Measurements from ENCODE around the gene BCL2A1. TPM values are rescaled to one million over a fixed set of nuclear protein-coding genes. Genes with fewer than 3 reads are reported as not detected.

Gene BCL2A1
- total and polyA plus RNA-seq, 10 of the 15 experiments (the other 5 are each of a cell fraction or from before 2014, with no cell fraction given) = 181 to 570 (median 321) TPM

DNA sequence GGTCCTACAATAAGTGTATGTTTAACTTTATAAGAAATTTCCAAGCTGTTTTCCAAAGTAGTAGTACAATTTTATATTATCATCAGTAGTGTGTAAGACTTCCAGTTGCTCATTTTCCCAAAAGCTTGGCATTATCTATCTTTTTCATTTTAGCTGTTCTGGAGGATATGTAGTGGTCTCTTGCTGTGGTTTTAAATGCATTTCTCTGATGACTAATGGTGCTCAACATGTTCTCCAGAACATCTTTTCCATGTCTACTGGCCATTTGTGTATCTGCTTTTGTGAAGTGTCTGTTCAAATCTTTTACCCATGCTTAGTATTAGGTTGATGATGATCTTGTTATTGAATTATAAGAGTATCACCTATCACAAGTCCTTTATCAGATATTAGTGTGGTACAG lies 13.3 kb downstream of the BCL2A1 start:
- in situ Hi-C loops (cut with MboI) = no loop called here
- Histone ChIP-seq H3K27me3 (replicated peaks in 1 of 2; ENCODE audit: control insufficient read depth in 2 of 2, insufficient read depth in 2 of 2, low read length in 1 of 2) (no peaks in the 10 kb centered on the region), H3K79me2 (ENCODE audit: control insufficient read depth, insufficient read depth, low read length) (peaks cover 21% of the 10 kb centered on the region), H3K4me1 (ENCODE audit: control insufficient read depth, insufficient read depth, low read length) (peaks cover 6% of the 10 kb centered on the region; the same call in 1 of the 2 replicates), H3K9me3 (replicated peaks; ENCODE audit: control insufficient read depth, insufficient read depth, low read length) (no peaks in the 10 kb centered on the region; the same call in 2 of the 3 replicates), H3K4me2 (ENCODE audit: control insufficient read depth, insufficient read depth) (0 out of 2 replicates have a peak overlapping the region, but pooled peaks have one; percentile 5), H3K36me3 (ENCODE audit: control insufficient read depth in 2 of 2, insufficient read depth in 2 of 2, low read length in 1 of 2) (peaks cover 0 to 3% of the 10 kb centered on the region in 2 experiments; a peak in 2 of 4 replicates), H3K4me3 (no peak overlapping the region), H4K20me1 (ENCODE audit: control insufficient read depth, insufficient read depth) (no peaks in the 10 kb centered on the region), H3K9ac (ENCODE audit: control insufficient read depth, insufficient read depth, low read length) (no peak overlapping the region), H2AFZ (ENCODE audit: control insufficient read depth, low read depth, low read length) (no peak overlapping the region), H3K27ac (ENCODE audit: control insufficient read depth, insufficient read depth) (no peak overlapping the region)
- ATAC-seq (no peak), DNase-seq (ENCODE audit: low read depth, low spot score) (no peak), FAIRE-seq (no peak)
- BruUV-seq (replicated peaks) = no TSS peak
- ChIA-PET CTCF (interaction anchor here (0.7 to 1.2 kb wide), 5 partner anchors 8 to 35 kb away, joined by 3 to 8 read pairs (median 3); partner anchors contain the start of gene BCL2A1), SMC1A (ENCODE audit: uncharacterized antibody, unreplicated experiment) (interaction anchor here (0.7 to 8.0 kb wide), 8 partner anchors 8 to 62 kb away, joined by 3 to 85 read pairs (median 4); no protein-coding TSS in a partner anchor), RAD21 (ENCODE audit: unreplicated experiment) (interaction anchor here (0.7 to 8.3 kb wide), 4 partner anchors 10 to 34 kb away, joined by 4 to 48 read pairs (median 4); no protein-coding TSS in a partner anchor), POLR2A (interaction anchor here (0.5 to 1.6 kb wide), 6 partner anchors 9 to 86 kb away, joined by 3 to 9 read pairs (median 4); no protein-coding TSS in a partner anchor)
- TF ChIP-seq RUNX3 (IDR thresholded peaks at IDR 0.05; ENCODE audit: low read length) = peak; percentile 29; the same call in 1 of the 2 replicates
- TF ChIP-seq NFYA (IDR thresholded peaks at IDR 0.05; ENCODE audit: borderline replicate concordance, low read depth, low read length) = no peak
- TF ChIP-seq E4F1 (IDR thresholded peaks at IDR 0.05; ENCODE audit: borderline replicate concordance, partially characterized antibody) = no peak
- no peak for TF ChIP-seq SRF (IDR thresholded peaks at IDR 0.05; ENCODE audit: low read depth in 2 of 2, low read length in 2 of 2)
- intact Hi-C loops (cut with micrococcal nuclease; ENCODE audit: unreplicated experiment) = no loop called here

All from GM12878 (cell line).